Measurements from ENCODE around the gene RNF43.

RNF43 gene

DNA sequence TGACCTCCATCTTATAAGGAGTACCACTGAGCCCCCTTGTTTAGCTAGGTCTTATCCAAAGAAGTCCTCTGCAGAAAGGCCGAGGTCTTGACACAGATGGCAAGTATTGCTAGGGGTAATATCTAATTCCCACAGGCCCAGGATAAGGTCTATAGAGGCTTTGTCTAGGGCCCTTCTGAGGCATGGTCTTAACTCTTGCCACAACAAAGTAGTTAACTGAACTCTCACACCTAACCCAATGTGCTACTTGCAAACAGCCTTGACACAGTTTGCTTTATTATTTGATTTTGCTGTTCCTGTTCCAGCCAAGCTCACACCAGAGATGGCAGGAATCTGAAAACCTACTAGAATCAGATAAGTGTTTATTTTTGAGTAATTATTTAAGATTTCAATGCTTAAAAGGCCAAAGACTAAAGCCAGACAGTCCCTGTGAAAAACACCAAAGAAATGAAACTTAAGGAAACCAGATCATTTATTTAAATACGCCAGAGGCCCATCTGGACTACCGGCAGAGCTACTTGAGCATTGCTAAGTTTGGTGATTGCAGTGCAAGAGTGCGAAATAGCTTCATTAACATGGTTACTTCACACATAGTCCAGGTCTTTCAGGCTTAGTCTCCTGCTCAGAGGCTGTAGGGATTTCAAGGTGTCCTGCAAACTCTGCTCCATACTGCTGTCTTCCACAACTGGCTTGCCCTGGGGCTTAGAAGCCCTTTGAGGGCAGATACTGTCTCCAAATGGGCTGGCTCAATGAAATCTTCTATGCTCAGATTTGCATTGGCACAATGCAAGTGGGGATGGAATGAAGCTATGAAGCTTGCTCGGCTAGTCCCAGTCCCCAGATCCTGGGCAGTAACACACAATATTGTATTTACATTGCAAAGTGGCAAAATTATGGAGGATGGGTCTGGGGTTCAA, 36.9 kb downstream of the RNF43 start:
- no peak for DNase-seq

DNA sequence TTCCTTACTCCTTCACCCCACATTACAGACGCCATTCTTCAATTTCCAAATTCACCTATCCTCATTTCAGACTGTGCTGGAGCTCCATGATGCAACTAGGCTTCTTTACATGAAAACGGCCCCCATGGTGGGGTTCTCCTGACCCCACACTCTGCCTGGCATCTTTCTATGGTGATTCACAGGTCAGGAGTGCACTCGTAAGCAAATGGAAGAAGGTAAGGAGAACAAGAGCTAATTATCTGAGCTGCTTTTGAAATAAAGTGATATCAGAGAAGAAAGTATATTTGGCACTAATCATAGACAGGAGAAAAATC, 37.9 kb downstream of the RNF43 start:
- no peak for DNase-seq

- no peak for DNase-seq
Observed at GRCh38 chr17:58378733-58379510, 38.4 kb downstream of the RNF43 start.

DNA sequence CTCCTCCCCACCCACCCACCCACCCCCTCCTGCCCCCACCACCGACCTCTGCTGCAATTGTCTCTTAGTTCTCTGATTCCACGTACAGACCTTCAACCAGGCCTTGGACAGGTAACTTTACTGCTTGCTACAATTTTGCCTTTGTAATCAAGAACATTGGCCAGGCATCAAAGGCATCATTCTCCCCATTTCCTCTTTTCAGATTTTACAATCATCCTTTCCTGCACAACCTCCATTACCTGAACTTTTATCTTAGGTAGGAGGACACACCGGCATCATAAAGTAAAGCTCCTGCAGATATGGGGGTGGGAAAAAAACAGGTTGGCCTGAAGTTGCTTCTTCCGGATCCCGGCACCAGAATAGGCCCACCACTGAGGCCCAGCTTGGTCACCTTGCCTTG, 39.7 kb downstream of the RNF43 start:
- DNase-seq = no peak

DNA sequence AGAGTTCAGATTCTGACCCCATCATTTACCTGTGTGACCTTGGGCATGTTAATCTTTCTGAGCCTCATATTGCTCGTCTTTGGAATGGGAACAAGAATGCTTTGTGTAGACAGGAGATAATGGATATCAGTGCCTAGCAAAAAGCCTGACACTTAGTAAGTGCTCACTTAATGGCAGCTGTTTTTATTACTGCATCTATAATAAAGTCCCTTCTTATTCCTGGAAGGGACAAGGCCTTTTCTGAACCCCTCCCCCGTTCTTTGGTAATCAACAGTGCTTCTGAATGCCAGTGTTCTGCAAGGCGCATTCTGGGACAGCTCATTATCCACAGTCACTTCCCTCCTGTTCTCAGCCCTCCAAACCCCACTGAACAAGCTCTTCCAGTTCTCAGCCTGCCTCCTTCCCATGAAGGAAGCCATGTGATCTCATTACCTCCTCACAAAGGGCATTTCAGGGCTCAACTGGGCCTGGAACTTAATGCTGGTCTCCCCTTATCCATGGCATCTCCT, 40.2 kb downstream of the RNF43 start:
- DNase-seq = peak; percentile 67

GRCh38 chr17:58376472-58377000, 40.8 kb downstream of the RNF43 start:
- DNase-seq = no peak

GRCh38 chr17:58375811-58376210, 41.5 kb downstream of the RNF43 start:
- DNase-seq = no peak

DNA sequence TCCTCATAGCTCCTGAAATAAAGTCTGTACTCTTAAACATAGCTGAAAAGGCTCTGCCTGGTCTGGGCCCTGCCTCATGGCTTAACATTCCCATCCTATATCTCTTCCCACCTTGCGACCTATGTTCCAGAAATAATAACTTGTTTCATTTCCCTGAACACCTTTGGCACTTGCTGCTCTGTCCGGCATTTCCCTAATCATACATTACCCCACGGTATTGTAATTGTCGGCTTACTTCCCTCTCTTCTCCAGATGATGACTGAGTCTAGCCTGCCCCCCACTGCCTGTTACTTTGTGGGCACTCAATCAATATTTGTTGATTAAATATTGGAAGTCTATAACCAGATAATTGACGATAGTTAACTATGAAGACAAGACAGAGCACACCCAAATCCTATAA, 42.1 kb downstream of the RNF43 start:
- no peak for DNase-seq

GRCh38 chr17:58373923-58374322, 43.4 kb downstream of the RNF43 start:
- no peak for DNase-seq

DNA sequence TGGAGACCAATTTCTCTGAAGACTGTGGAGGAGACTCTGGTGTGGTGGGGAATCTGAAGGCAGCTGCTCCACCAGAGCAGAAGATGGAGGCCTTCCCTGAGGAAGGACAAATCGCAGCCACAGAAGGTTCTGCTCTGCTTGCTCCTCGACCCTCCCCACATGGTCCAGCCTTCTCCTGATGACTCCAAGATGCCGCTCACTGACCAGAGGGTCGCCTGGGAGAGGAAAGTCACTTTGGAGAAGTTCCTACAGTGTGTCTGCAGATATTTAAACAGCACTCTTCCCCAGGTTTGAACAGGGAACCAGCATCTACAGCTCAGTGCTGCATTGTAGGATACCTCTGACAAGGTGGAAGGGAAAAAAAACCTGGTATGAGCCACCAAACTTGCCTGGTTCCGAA, 44.3 kb downstream of the RNF43 start:
- DNase-seq = no peak

GRCh38 chr17:58371300-58371950, 45.9 kb downstream of the RNF43 start:
- no peak for DNase-seq

GRCh38 chr17:58370716-58371115, 46.6 kb downstream of the RNF43 start:
- DNase-seq = no peak

GRCh38 chr17:58370309-58370708, 47.0 kb downstream of the RNF43 start:
- DNase-seq = no peak

- no peak for DNase-seq
Observed at GRCh38 chr17:58369214-58370031, 47.9 kb downstream of the RNF43 start.

DNA sequence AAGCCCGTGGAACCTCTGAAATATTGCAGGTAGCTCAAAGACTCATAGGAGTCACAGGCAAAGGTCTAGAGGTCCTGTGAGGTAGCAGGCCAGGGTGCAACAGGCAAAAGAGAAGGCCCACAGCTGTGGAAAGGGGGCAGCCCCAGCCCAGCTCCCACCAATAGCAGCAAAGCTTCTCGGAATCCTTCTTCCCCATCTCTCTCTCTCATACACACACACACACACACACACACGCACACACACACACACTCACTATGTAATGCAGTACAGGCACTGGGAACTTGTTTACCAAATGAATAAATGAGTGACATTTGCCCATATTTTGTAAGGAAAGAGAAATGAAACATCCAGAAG, 48.5 kb downstream of the RNF43 start:
- DNase-seq = no peak
